HK-2 (cell line): ENCODE data around the gene TMEM60.

Experiments
- DNase-seq: peaks from one replicate; pipeline ENCODE4 v3.0.0-alpha.2; 2018; ENCODE audit not compliant: unreplicated experiment

TMEM60 gene

DNA sequence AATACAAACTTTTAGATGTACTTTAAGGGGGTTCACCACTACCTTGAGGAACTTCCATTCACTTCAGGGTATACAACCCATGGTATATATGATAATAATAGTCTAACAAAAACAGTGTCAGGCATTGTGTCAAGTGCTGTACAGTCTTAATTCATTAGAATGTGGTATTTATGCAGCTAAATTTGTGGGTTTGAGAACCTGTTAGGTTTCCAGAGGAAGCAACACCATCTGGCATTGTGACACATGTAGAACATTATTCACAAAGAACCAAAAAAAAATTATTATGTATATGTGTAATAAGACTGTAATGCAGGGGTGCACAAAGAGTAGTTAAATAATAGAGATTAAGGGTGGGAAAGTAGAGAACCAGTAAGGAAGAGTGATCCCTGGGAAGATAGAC lies 26.3 kb downstream of the TMEM60 start:
- no peak for DNase-seq

GRCh38 chr7:77770316-77770715 lies 27.9 kb downstream of the TMEM60 start:
- no peak for DNase-seq

DNA sequence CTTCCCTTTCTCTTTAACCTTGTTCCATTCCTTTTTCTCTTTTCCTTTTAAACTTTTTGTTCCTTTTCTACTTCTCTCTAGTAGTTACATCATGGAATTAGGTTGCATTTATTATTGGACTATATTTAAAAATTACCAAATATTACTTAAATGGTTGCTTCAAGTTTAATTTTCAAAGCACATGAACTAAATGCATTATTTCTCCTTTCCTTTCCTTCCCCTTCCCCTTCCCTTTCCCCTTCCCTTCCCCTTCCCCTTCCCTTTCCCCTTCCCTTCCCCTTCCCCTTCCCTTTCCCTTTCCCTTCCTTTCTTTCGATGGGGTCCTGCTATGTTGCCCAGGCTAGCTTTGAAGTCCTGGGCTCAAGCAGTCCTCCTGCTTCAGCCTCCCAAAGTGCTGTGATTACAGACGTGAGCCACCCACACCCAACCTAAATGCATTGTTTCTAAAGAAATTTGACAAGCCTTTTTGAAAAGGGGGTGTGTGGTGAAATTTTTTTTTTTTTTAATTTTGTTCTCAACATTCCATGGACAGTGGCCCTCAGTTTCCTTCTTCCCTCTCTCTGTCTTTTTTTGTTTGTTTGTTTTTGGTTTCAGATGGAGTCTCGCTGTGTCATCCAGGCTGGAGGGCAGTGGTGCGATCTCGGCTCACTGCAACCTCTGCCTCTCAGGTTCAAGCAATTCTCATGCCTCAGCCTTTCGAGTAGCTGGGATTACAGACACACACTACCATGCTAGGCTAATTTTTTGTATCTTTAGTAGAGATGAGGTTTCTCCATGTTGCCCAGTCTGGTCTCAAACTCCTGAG lies 31.2 kb downstream of the TMEM60 start:
- no peak for DNase-seq

GRCh38 chr7:77765906-77766800 lies 32.1 kb downstream of the TMEM60 start:
- DNase-seq = no peak

DNA sequence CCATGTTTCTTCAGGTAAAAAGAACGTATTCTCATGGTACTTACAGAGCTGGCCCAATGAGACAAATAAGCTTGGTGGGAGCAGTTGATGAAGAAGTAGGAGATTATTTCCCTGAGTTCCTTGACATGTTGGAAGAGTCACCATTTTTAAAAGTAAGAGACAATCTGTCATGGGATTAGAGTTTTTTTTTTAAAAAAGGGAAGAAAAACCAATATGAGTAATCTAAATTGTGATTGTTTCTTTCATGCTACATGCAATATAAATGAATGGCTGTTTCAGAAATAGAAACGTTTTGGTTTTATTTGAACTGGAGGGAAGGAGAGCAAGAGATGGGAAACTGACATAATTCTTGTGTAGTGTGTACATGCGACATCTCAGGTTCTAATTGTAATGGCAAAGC lies 32.8 kb downstream of the TMEM60 start:
- no peak for DNase-seq

GRCh38 chr7:77760809-77761453 lies 37.3 kb downstream of the TMEM60 start:
- DNase-seq = no peak

DNA sequence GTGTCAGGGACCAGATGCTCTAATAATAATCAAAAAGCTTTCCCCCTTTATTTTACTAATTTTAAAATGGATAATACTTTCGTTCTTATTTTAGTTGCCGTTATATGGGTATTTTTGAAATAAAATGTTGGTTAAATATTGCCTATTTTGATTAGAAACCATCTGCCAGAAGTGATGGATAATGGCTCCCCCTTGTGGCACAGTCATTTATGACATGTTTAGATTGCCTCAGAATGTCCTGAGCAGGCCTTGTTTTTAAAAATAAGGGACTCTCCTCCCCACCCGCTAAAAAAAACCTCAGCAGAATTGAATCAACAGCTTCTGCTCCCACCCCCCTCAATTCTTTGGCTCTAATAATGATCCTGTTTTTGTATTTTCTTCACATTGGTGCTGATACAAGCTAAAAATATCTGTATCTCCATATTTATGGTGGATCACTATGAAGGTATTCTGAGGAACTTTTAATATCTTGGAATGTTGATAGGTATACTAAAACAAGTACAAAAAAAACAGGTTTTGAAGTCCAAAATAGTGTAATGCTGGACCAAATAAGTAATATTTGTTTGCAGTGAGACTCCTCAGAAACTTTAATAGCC lies 38.8 kb downstream of the TMEM60 start:
- DNase-seq = peak; percentile 51

- DNase-seq = no peak
Measured at GRCh38 chr7:77757589-77757988, 40.6 kb downstream of the TMEM60 start.

DNA sequence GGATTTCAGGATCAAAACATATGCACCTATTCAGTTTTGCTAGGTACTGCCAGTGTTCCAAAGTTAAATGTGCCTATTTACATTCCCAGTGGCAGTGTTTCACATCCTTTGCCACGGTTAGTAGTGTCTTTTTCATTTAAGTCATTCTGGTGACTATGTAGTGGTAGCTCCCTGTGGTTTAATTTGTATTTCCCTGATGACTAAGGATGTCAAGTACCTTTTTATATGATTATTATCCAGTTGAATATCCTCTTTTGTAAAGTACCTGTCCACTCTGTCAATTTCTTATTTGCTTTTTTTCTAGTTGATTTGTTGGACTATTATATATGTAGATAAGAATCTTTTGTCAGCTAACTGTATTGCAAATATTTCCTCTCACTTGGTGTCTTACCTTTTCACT lies 45.1 kb downstream of the TMEM60 start:
- no peak for DNase-seq

DNA sequence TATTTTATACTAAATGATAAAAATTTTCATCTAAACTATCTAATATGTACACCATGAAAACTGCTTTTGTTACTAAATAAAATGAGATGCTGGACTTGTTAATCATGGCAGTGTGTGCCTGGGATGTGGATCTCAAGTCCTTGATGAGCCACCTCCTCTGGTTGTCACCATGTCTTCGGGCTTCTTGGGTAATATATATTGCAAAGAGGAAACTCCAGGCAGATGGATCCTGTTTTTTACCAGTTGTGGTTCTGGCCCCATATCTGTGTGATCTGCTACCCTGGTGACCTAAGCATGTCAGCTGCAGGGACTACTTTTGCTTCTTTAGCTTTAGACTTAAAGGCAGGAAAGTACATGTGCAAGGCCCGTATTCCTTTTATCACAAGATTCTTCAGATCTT lies 46.2 kb downstream of the TMEM60 start:
- no peak for DNase-seq

DNA sequence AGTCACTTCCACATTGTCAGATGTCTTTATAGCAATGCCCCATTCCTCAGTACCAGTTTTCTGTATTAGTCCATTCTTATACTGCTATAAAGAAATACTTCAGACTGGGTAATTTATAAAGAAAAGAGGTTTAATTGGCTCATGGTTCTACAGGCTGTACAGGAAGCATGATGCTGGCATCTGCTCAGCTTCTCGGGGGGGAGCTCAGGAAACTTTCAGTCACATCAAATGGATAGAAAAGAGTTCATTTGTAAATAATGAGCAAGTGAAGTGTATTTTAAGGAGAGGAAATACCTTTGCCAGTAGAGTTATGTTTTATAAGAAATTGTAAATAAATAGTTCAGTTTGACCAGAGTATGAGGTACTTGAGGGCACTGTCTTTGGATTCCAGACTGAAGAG lies 50.5 kb downstream of the TMEM60 start:
- DNase-seq = no peak

DNA sequence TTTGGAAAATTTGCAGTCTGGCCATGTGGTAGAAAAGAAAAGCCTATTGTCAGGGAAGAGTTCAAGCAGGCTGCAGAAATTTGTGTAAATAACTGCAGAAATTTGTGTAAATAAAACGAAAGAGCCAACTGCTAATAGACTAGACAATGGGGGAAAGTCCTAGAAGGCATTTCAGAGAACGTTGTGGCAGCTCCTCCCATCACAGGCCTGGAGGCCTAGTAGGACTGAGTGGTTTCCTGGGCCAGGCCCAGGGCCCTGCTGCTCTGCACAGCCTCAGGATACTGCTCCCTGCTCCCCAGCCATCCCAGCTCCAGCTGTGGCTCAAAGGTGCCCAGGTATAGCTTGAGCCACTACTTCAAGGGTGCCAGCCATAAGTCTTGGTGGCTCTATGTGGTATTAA lies 51.1 kb downstream of the TMEM60 start:
- no peak for DNase-seq

DNA sequence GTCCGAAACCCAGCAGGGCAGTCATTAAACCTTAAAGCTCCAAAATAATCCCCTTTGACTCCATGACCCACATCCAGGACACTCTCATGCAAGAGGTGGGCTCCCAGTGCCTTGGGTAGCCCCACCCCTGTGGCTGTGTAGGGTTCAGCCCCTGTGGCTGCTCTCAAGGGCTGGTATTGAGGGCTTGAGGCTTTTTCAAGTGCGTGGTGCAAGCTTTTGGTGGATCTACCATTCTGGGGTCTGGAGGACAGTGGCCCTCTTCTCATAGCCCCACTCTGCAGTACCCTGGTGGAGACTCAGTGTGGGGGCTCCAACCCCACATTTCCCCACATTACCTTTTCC lies 51.4 kb downstream of the TMEM60 start:
- DNase-seq = no peak

GRCh38 chr7:77746164-77746823 lies 51.9 kb downstream of the TMEM60 start:
- DNase-seq = no peak

DNA sequence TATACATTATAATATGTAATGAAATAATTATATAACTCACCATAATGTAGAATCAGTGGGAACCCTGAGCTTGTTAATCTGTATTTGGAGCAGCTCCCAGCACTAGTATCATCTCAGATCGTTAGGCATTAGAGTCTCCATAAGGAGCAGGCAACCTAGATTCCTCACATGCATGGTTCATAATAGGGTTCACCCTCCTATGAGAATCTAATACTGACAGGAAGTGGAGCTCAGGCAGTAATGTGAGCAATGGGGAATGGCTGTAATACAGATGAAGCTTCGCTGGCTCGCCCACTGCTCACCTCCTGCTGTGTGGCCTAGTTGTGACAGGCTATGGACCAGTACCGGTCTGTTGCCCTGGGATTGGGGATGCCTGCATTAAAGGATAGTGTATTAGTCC lies 52.5 kb downstream of the TMEM60 start:
- DNase-seq = no peak
